Central memory CD4-positive, alpha-beta T cell (primary cell): Measurements from ENCODE around the gene PSMB8.
"Not testable (repeated sequence)": the region's sequence is repeated elsewhere in the genome, so short reads cannot be mapped to it uniquely, and the experiment has no call there.

Source experiments
- DNase-seq: peaks from one replicate; pipeline ENCODE4 v3.0.0; 2022

PSMB8 gene

GRCh38 chr6:32836873-32837272 is 7.0 kb downstream of the PSMB8 start:
- no peak for DNase-seq

GRCh38 chr6:32835167-32835893 is 8.5 kb downstream of the PSMB8 start:
- no peak for DNase-seq

- no peak for DNase-seq
Observed at GRCh38 chr6:32833664-32834063, 10.2 kb downstream of the PSMB8 start.

- DNase-seq = no peak
Observed at GRCh38 chr6:32832535-32832934, 11.3 kb downstream of the PSMB8 start.

GRCh38 chr6:32830936-32831335 is 12.9 kb downstream of the PSMB8 start:
- DNase-seq = no peak

- DNase-seq = no peak
Observed at GRCh38 chr6:32830017-32830416, 13.8 kb downstream of the PSMB8 start.

GRCh38 chr6:32829495-32829894 is 14.4 kb downstream of the PSMB8 start:
- no peak for DNase-seq

- DNase-seq = no peak
Observed at GRCh38 chr6:32827025-32827424, 16.8 kb downstream of the PSMB8 start.

GRCh38 chr6:32825966-32826365 is 17.9 kb downstream of the PSMB8 start:
- DNase-seq = no peak

- DNase-seq = no peak
Observed at GRCh38 chr6:32819729-32820128, 24.1 kb downstream of the PSMB8 start.

- no peak for DNase-seq
Observed at GRCh38 chr6:32818867-32819266, 25.0 kb downstream of the PSMB8 start.

GRCh38 chr6:32816746-32817204 is 27.1 kb downstream of the PSMB8 start, which contains the start of gene HLA-DOB:
Gene HLA-DOB, minus strand, starts transcription at chr6:32817002. Its CDS starts 51 bp downstream, at chr6:32816951.
- peak; percentile 19 for DNase-seq

GRCh38 chr6:32815996-32816395 is 27.9 kb downstream of the PSMB8 start:
- DNase-seq = no peak

GRCh38 chr6:32815115-32815514 is 28.7 kb downstream of the PSMB8 start:
- DNase-seq = no peak

GRCh38 chr6:32814145-32814544 is 29.7 kb downstream of the PSMB8 start:
- DNase-seq = no peak

- DNase-seq = no peak
Observed at GRCh38 chr6:32809171-32809570, 34.7 kb downstream of the PSMB8 start.

GRCh38 chr6:32807020-32807580 is 36.7 kb downstream of the PSMB8 start:
- DNase-seq = no peak

GRCh38 chr6:32805404-32805803 is 38.4 kb downstream of the PSMB8 start:
- not testable (repeated sequence) for DNase-seq

GRCh38 chr6:32803416-32803815 is 40.4 kb downstream of the PSMB8 start:
- no peak for DNase-seq

GRCh38 chr6:32799740-32800139 is 44.1 kb downstream of the PSMB8 start:
- no peak for DNase-seq

- DNase-seq = no peak
Observed at GRCh38 chr6:32799168-32799567, 44.7 kb downstream of the PSMB8 start.

GRCh38 chr6:32796848-32797776 is 46.7 kb downstream of the PSMB8 start:
- DNase-seq = peak; percentile 58

- DNase-seq = no peak
Observed at GRCh38 chr6:32794510-32794909, 49.3 kb downstream of the PSMB8 start.
